Measurements from ENCODE around the gene TRABD2B.

Gene TRABD2B

DNA sequence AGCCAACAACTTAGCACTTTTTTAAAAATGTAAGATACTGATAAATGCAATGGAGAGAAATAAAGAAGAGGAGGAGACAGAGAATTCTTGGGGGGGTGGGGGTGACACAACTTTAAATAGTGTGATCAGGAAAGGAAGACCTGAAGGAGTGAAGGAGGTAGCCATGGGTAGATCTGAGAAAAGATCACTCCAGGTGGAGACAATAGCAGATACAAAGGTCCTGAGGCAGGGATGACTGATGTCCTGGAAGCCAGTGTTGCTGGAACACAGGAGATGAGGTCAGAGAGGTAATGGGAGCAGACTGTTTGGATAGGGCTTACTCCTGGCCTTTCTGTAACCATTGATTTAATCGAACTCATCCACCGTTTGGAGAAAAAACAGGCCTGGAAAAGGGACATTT is 24.6 kb upstream of the TRABD2B start:
- DNase-seq, result no peak

GRCh38 chr1:48019714-48020315 is 22.6 kb upstream of the TRABD2B start:
- DNase-seq, result no peak

DNA sequence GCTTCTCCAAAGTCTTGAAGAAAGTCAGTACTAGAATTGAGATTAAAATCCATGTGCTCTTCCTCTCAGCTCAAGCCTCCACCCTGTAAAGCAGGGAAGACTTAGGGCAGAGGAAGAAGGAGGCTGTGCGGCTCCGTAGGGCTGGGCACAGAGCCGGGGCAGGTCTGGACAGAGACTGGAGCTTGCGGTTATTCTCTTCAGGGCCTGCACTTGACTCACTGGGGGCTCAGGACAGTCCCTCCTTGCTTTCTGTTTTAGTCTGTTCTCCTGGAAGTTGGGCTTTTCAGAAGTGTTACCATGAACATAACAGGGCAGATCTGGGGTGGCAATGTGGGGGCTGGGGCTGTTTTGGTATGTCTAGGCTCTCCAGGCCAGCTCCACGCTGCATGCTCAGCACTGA is 21.6 kb upstream of the TRABD2B start:
- DNase-seq, result no peak

GRCh38 chr1:48017716-48018115 is 20.5 kb upstream of the TRABD2B start:
- no peak for DNase-seq

- DNase-seq, result no peak
These were observed 19.3 kb upstream of the TRABD2B start for GRCh38 chr1:48016515-48016914.

- no peak for DNase-seq
These were observed 16.1 kb upstream of the TRABD2B start for GRCh38 chr1:48013270-48013669.

DNA sequence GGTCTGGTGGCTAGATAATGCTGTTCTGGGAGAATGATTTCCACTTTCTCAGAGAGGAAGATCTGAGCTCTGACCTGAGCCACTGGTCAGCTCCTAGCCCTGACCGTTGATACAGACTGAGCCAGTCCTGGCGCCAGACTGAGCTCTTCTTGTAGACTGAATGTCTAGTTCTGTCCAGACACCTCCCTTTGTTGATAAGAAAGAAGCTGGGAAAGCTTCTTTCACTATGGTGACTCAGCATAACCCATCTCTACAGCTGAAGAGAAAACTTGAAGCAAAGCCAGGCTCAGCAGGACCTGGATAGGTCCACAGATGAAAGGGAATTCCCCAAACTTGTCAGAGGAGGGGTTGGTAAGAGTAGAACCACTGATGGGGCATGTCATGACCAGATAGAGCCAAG is 9.9 kb upstream of the TRABD2B start:
- no peak for DNase-seq

DNA sequence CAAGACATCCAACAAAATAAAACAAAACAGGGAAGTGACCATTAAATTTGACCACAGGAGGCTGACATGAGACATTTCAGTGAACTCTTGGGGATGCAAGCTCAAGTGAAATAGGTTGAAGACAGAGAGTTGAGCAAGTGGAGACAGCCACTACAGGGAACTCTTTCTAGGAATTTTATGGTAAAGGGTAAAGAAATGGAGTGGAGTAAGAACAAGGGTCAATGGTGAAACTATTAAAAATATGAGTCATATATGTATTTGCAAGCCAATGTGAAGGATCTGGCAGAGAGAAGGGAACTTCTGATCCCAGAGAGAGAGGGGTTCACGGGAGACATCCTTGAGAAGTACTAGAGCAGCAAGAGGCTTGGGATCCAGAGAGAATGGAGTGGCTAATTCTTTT is 9.1 kb upstream of the TRABD2B start:
- no peak for DNase-seq

DNA sequence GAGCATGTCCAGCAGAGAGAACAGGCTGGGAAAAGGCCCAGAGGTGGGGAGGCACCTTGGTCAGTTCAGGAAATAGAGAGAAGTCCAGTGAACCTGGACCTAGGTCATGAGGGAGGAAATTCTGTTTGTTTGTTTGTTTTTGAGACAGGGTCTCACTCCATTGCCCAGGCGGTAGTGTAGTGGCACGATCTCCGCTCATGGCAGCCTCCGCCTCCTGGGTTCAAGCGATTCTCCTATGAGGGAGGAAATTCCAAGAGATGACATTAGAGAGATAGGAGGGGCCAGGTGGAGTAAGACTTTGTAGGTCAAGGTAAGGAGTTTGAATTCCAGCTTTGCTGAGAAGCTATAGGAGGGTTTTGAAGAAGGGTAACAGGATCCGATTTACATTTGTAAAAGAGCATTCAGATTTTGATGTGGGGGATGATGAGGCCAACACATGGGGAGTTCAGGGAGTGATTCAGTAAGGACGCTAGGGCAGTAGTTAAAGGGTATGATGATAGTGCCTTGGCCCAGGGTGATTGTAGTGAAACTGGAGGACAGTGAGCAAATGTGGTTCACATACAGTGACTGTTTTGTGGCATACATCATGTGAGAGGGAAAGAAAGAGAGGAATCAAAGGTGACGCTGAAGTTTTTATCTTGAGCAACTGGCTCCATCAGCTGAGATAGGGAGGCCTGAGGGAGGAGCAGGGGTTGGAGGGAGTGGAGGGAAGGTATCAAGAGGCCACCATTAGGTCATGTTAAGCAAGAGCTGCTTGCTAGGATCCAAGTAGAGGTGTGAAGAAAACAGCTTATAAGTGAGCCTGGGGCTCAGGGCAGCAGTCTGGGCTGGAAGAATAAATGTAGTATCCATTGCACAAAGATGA is 8.3 kb upstream of the TRABD2B start:
- no peak for DNase-seq

GRCh38 chr1:48003741-48004531 is 6.8 kb upstream of the TRABD2B start:
- no peak for DNase-seq

- no peak for DNase-seq
These were observed 5.0 kb upstream of the TRABD2B start for GRCh38 chr1:48002142-48002541.

- DNase-seq, result no peak
These were observed 4.5 kb upstream of the TRABD2B start for GRCh38 chr1:48001696-48002095.

- DNase-seq, result no peak
These were observed 3.7 kb upstream of the TRABD2B start for GRCh38 chr1:48000883-48001282.

GRCh38 chr1:47999097-47999496 is 1.9 kb upstream of the TRABD2B start:
- no peak for DNase-seq

DNA sequence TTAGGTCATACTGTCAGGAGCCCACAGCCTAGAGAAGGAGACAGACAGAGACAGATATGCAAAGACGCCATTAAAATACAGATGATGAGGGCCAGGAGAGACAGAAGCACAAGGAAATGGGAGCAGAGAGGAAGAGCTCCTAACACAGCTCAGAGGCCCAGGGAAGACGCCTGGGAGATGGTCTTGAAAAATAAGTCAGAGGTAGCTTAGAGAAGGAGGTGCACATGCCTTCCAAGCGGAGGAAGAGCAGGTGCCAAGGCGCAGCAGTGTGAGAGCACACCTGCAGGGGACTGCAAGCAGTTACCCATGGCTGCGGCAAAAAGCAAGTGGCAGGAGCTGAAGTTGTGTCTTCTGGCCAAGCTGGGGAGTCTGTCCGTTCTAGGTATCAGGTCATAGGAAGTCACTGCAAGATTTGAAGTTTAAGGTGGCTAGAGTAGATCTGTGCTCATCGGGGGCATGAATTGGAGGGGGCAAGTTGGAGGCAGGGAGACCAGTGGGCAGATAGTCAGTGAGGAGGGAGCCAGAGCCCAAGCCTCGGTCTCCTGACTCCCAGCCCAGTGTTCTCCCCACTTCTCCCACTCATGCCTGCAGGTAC is 1.3 kb upstream of the TRABD2B start:
- DNase-seq, result no peak

- DNase-seq, result no peak
These were observed 569 bp downstream of the TRABD2B start for GRCh38 chr1:47996406-47997226.

GRCh38 chr1:47996060-47996405 is 1.2 kb downstream of the TRABD2B start:
- DNase-seq, result no peak

GRCh38 chr1:47995306-47996050 is 1.7 kb downstream of the TRABD2B start:
- no peak for DNase-seq

DNA sequence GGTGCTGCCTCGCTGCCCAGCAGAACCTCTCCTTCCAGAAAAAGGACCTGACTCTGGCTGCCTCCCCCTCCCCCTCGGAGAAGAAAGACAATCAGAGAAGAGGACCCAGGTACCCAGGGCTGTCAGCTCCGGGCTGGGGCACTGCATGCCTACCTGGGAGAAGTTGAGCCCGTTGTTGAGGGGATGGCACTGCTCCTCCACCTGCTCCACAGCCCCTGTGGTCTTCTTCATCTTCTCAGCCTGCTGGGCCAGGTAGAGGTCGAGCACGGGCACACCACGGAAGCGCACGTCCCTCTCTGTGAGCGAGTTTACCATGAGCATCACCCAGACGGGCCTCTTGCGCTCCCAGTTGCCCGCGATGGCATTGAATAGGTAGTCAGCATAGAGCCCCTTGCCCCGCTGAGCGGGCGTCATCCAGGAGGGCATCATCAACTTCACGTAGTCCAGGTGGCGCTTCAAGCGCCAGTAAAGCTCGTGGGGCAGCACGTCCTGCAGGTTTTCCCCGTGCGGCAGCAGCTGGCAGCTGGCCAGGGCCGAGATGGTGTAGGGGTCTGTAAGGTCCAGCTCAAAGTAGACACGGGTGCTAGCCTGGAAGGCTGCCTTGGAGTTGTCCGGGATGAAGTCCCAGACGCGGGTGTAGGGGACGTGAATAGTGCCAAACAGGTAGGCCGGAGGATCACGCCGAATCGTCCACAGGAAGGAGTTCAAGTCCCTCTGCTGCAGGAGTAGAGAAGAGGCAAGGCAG is 3.1 kb downstream of the TRABD2B start:
- no peak for DNase-seq

DNA sequence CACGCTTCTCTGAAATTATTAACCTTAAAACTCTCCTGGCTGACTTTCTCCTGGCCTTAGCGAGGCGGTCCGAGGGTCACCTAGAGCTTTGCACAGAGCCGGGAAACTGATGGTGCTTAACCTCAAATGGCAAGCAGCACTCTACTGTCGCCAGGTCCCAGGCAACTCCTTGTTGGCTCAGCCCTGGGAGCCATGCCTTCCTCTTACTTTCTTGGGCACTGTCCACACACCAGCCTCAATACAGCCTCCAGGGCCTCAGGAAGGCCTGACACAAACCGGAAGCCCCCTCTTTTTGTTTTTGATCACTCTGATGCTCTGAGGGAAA is 3.8 kb downstream of the TRABD2B start:
- DNase-seq, result no peak

DNA sequence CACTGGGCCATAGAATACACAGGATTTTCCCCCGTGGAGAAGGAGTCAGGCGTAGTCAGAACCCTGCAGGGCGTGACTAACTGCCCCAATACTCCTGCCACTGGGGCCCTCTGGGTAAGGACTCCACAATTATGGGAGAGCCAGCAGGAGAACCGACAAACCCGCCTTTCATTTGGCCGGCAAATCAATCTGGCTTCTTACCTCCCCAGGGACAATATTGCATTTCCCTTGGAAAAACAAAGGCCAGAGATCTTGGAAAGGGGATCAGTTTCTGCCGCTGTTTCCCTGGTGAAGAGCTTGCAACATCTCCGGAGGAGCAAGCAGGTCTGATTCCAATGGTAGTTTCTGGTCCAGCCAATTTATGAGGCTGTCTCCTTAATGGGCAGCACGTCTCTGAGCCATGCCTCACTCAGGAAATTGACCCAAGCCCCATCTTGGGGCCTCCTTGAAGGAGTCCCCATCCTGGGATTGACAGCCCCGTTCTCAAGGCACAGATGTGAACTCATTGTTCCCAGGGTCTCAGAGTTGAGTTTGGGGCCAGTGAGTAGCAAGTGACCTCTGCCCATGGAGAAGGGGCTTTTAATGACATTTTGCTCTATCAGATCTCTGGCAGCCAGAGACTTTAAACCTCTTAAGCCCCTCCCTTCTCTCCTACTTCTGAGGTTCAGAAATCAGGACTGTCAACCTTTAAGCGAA is 4.3 kb downstream of the TRABD2B start:
- DNase-seq, result no peak
